Loucy (cell line): Measurements from ENCODE around the gene CFAP119.

Experiments
- H2AFZ ChIP-seq: fragments of 200-600 bp; sonication (generic); 2 replicates; pipeline ENCODE4 v1.6.0; 2016; ENCODE audit warnings: antibody characterized with exemption, mild to moderate bottlenecking, low read length, moderate library complexity
- H3F3A ChIP-seq: fragments of 200-600 bp; 2 replicates; pipeline ENCODE4 v1.6.0; 2016; ENCODE audit warnings: antibody characterized with exemption, low read depth, mild to moderate bottlenecking
- H3K27me3 ChIP-seq: fragments of 200-600 bp; sonication (generic); 2 replicates; pipeline ENCODE4 v1.6.1; 2014; ENCODE audit warnings: low read length, mild to moderate bottlenecking; ENCODE audit not compliant: insufficient read depth, poor library complexity, severe bottlenecking
- H3K36me3 ChIP-seq: fragments of 200-600 bp; sonication (generic); 2 replicates; pipeline ENCODE4 v1.6.1; 2016; ENCODE audit warnings: low read length; ENCODE audit not compliant: insufficient read depth
- H3K4me1 ChIP-seq: fragments of 200-600 bp; sonication (generic); 2 replicates; pipeline ENCODE4 v1.5.1; 2014; ENCODE audit warnings: low read length, mild to moderate bottlenecking; ENCODE audit not compliant: insufficient read depth, poor library complexity, severe bottlenecking
- H3K4me2 ChIP-seq: fragments of 200-600 bp; sonication (generic); 2 replicates; pipeline ENCODE4 v1.6.0; 2014; ENCODE audit warnings: antibody characterized with exemption, low read length, low read depth, mild to moderate bottlenecking; ENCODE audit not compliant: poor library complexity, severe bottlenecking
- H3K4me3 ChIP-seq: fragments of 200-600 bp; sonication (generic); 2 replicates; pipeline ENCODE4 v1.5.1; 2014; ENCODE audit warnings: low read length, mild to moderate bottlenecking, mixed read lengths; ENCODE audit not compliant: poor library complexity, severe bottlenecking
- H3K79me2 ChIP-seq: fragments of 200-600 bp; sonication (generic); 2 replicates; pipeline ENCODE4 v1.6.1; 2014; ENCODE audit warnings: low read length; ENCODE audit not compliant: insufficient read depth
- H3K9ac ChIP-seq: fragments of 200-600 bp; sonication (generic); 2 replicates; pipeline ENCODE4 v1.6.0; 2014; ENCODE audit warnings: mild to moderate bottlenecking, low read depth, low read length, moderate library complexity; ENCODE audit not compliant: poor library complexity, severe bottlenecking
- H3K9me2 ChIP-seq: fragments of 200-600 bp; sonication (generic); replicated peaks from 2 replicates; pipeline ENCODE4 v1.6.1; 2016; ENCODE audit warnings: low read depth, low read length, mixed read lengths
- H3K9me3 ChIP-seq: fragments of 200-600 bp; sonication (generic); 2 replicates; pipeline ENCODE4 v1.6.1; 2014; ENCODE audit warnings: mild to moderate bottlenecking, antibody characterized with exemption, low read length, low read depth; ENCODE audit not compliant: insufficient read depth
- H4K20me1 ChIP-seq: fragments of 200-600 bp; sonication (generic); 2 replicates; pipeline ENCODE4 v1.6.0; 2014; ENCODE audit warnings: antibody characterized with exemption, low read length, mild to moderate bottlenecking; ENCODE audit not compliant: insufficient read depth, poor library complexity, severe bottlenecking
- EZH2phosphoT487 ChIP-seq: fragments of 200-600 bp; IDR thresholded peaks from 2 replicates; pipeline ENCODE4 v1.6.1; 2018; ENCODE audit warnings: antibody characterized with exemption, mild to moderate bottlenecking, moderate library complexity, borderline replicate concordance
- TF ChIP-seq, protein P1 (sequence below): fragments of 200-600 bp; sonication (generic); conservative IDR thresholded peaks from 2 replicates; pipeline ENCODE4 v1.5.1; 2014; ENCODE audit warnings: mild to moderate bottlenecking, antibody characterized with exemption, low read length

Gene CFAP119

GRCh38 chr16:30773826-30774225 is 12.0 kb upstream of the CFAP119 start:
- Histone ChIP-seq H3K4me3 (no peak overlapping the region), H3K27me3 (no peaks in the 10 kb centered on the region), H3K4me2 (no peak overlapping the region), H4K20me1 (no peaks in the 10 kb centered on the region), H3F3A (no peaks in the 10 kb centered on the region), H2AFZ (no peak overlapping the region), H3K4me1 (no peaks in the 10 kb centered on the region), H3K9me3 (no peaks in the 10 kb centered on the region), H3K9me2 (no peaks in the 10 kb centered on the region), H3K9ac (no peak overlapping the region), H3K79me2 (no peaks in the 10 kb centered on the region), H3K36me3 (peaks cover 49% of the 10 kb centered on the region; the same call in 1 of the 2 replicates)
- TF ChIP-seq, protein P1, sequence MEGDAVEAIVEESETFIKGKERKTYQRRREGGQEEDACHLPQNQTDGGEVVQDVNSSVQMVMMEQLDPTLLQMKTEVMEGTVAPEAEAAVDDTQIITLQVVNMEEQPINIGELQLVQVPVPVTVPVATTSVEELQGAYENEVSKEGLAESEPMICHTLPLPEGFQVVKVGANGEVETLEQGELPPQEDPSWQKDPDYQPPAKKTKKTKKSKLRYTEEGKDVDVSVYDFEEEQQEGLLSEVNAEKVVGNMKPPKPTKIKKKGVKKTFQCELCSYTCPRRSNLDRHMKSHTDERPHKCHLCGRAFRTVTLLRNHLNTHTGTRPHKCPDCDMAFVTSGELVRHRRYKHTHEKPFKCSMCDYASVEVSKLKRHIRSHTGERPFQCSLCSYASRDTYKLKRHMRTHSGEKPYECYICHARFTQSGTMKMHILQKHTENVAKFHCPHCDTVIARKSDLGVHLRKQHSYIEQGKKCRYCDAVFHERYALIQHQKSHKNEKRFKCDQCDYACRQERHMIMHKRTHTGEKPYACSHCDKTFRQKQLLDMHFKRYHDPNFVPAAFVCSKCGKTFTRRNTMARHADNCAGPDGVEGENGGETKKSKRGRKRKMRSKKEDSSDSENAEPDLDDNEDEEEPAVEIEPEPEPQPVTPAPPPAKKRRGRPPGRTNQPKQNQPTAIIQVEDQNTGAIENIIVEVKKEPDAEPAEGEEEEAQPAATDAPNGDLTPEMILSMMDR: no peak
- no peak for TF ChIP-seq EZH2phosphoT487

- H3K27me3 ChIP-seq: no peaks in the 10 kb centered on the region
- H3K4me3 ChIP-seq: no peak overlapping the region
- H4K20me1 ChIP-seq: no peaks in the 10 kb centered on the region
- H3K9me3 ChIP-seq: no peaks in the 10 kb centered on the region
- H3K4me1 ChIP-seq: no peaks in the 10 kb centered on the region
- H3K9me2 ChIP-seq: no peaks in the 10 kb centered on the region
- H3K9ac ChIP-seq: no peak overlapping the region
- no peaks in the 10 kb centered on the region for H3F3A ChIP-seq
- H2AFZ ChIP-seq: no peak overlapping the region
- H3K4me2 ChIP-seq: no peak overlapping the region
- no peaks in the 10 kb centered on the region for H3K79me2 ChIP-seq
- H3K36me3 ChIP-seq: peaks cover 70% of the 10 kb centered on the region; the same call in 1 of the 2 replicates
- no peak for TF ChIP-seq EZH2phosphoT487
- TF ChIP-seq, protein P1: no peak
Observed at GRCh38 chr16:30771726-30772125, 9.9 kb upstream of the CFAP119 start.

DNA sequence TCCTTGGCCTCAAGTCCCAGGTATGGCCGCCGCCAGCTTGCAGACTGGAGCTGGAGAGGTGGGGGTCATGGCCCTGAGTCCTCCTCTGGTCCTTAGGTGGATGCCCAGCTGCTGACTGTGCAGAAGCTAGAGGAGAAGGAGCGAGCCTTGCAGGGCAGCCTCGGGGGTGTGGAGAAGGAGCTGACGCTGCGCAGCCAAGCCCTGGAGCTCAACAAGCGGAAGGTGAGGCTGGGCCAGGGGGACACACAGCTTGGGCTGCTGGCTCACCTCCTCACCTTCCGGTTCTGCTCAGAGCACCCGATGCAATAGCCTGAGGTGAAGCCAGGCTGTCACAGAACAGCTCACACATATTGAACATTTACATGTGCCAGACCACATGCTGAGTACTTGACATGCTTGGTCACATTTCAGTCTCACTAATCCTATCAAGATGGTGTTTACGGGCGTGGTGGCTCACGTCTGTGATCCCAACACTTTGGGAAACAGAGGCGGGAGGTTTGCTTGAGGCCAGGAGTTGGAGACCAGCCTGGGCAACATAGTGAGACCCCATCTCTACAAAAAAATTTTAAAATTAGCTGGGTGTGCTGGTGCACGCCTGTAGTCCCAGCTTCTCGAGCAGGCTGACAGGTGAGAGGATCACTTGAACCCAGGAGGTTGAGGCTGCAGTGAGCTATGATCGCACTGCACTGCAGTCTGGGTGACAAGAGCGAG is 7.7 kb upstream of the CFAP119 start:
- Histone ChIP-seq H3F3A (no peaks in the 10 kb centered on the region), H3K9ac (no peak overlapping the region), H3K4me2 (no peak overlapping the region), H3K4me1 (no peaks in the 10 kb centered on the region), H3K79me2 (peaks cover 4% of the 10 kb centered on the region; the same call in 1 of the 2 replicates), H3K9me3 (no peaks in the 10 kb centered on the region), H4K20me1 (peaks cover 4% of the 10 kb centered on the region), H2AFZ (no peak overlapping the region), H3K9me2 (no peaks in the 10 kb centered on the region), H3K27me3 (no peaks in the 10 kb centered on the region), H3K36me3 (peaks cover 92% of the 10 kb centered on the region; the same call in 1 of the 2 replicates), H3K4me3 (no peak overlapping the region)
- TF ChIP-seq, protein P1: no peak
- no peak for TF ChIP-seq EZH2phosphoT487
